NCI-H2107 (cell line): ENCODE data around the gene BACH1.
"Not testable (repeated sequence)": the region's sequence is repeated elsewhere in the genome, so short reads cannot be mapped to it uniquely, and the experiment has no call there.

Source experiments
- DNase-seq: peaks from one replicate; lab custom pipeline; 2025; lab: John Stamatoyannopoulos, UW

BACH1 gene

GRCh38 chr21:29346771-29347170 lies 48.0 kb downstream of the BACH1 start:
- DNase-seq, result no peak

DNA sequence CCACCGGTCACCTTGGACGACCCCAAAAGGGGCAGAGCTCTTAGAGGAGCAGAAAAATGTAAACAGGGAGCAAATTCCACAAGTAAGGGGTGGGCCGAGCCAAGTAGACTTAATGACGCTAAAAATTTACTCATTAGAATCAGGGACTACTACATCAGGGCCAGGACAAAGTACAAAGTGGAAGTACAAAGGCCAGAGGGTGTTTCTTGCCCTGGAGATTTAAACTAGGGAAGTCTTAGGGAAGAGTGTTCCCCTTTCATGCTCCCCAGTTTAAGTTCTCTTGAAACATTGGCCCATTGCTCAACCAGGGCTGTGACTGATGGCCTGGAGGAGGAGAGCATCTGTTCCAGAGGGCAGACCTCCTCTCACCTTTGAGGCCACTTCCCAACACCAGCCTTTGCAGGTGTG lies 48.6 kb downstream of the BACH1 start:
- no peak for DNase-seq

DNA sequence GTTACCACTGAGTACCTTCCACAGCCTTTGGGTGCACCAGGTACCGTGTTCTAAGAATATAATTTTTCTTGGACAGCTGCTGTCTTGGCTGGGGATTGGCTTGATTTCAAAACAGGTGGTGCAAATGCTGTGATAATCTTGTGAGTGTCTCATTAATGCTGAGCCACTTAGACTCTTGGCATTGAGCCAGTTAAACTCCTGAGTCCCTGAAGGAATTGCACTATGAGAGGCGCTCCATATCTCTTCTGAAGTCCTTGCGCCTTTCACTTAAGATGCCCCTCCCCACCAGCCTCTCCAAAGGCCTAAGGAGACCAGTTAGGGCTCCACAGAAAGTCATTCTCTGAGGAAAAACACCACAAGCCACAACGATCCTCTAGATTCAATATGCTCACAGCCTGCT lies 51.0 kb downstream of the BACH1 start:
- no peak for DNase-seq

DNA sequence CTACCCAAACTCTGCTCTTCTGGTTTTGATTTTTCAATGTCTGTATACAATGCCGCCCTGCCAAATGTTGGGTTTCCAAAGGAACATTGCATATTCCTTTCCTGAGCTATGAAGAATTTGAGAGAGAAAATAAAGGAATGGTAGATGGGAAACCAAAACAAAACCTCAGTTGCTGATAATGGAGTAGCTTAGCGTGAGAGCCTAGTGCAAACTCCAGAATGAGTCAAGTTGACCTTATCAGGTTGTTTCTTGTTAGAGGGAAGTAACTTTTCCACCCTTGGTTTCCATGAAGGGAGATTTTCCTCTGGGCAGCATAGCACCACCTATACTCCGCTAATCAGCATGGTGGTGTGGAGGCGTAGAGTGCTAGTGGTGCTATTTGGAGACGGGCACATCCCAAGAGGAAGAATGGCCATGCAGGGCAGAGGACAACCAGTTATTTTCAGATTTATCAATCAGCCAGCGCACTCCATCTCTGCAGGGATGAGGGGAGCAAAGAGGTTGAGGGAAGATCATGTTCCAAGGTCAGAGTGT lies 51.6 kb downstream of the BACH1 start:
- DNase-seq, result no peak

DNA sequence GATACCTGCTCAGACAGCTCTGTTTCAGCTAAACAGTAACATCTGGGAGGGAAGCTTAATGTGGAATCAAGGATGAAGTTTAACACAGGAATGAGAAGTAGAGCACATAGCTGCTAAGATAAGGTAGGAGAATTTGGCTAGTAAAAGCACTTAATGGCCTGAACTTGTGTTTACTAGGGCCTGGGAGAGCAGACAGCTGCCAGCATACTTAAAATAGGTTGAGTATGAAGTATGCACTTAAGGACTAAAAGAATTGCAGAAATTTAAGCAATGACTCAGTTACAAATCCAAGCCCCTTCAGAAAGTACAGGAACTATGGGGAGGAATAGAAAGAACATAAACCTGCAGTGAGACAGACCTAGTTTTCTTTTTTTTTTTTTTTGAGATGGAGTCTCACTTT lies 53.0 kb downstream of the BACH1 start:
- DNase-seq, result no peak

DNA sequence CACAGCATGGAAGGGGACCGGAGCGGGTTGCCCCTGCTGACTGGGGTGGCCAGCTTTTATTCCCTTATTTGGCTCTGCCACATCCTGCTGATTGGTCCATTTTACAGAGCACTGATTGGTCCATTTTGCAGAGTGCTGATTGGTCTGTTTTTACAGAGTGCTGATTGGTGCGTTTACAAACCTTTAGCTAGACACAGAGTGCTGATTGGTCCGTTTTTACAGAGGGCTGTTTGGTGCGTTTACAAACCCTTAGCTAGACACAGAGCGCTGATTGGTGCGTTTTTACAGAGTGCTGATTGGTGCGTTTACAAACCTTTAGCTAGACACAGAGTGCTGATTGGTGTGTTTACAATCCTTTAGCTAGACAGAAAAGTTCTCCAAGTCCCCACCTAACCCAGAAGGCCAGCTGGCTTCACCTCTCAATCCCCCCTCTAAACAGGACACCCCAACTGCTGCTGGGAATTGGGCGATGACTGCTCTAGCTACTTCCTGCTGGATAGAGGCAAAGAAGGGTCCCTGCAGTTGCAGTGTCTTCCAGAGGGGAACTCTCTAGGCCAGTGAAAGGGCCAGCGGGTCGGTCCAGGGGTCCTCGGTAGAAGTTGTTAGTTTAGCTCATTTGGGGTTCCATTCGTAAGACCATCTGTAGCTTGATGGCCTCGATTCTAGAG lies 56.5 kb downstream of the BACH1 start:
- not testable (repeated sequence) for DNase-seq

DNA sequence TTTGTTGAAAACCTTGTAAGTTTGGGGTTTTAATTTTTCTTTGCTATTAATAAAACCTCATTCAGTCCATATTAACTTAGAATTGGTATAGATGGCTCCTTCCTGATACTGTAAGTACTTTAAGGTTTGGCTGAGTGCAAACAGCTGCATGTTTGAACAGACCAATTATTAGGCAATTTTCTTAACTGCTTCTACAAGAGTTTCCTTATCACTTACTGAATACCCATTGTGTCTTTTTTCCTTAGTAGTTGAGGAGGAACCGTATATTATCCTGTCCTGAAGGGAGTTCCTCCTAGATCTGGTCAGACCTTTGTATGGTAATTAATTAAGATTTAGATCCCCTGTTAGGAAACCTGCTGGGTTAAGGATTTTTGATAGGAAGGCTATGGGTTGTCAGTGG lies 57.6 kb downstream of the BACH1 start:
- DNase-seq, result not testable (repeated sequence)

GRCh38 chr21:29356810-29357209 lies 58.1 kb downstream of the BACH1 start:
- DNase-seq, result not testable (repeated sequence)

DNA sequence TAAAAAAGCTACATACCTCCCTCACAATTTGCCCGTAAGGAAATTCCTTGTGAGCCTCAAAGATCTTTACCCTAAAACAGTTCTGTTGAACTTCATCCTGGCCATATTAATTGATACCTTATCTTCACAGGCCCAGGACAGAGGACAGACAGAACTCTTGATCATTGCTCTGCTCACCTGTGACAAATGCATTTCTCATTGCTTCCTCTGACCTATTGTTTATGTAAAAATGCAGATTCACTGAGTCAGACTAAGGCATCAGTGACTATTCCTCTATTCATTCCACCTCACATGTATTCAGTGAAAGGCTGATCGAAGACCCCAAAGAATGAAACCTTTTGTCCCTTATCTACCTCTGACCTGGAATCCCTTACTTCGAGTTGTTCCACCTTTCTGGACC lies 61.0 kb downstream of the BACH1 start:
- no peak for DNase-seq

- no peak for DNase-seq
Measured at GRCh38 chr21:29360799-29361765, 62.4 kb downstream of the BACH1 start.

DNA sequence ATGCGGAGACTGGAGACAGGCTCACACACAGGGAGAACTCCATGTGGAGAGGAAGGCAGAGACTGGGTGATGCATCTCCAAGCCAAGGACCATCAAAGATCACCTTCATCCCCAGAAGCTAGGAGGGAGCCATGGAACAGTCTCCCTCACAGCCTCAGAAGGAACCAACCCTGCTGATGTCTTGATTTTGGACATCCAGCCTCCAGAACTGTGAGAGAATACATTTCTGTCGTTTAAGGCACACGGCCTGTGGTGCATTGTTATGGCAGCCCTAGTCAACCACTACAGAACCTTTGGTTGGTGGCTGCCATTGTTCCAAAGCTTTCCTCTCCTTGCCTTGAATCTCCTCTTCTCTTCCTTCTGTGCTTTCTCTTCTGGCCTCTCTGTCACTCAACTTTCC lies 64.0 kb downstream of the BACH1 start:
- DNase-seq, result no peak

- no peak for DNase-seq
Measured at GRCh38 chr21:29365661-29366265, 67.0 kb downstream of the BACH1 start.

- DNase-seq, result no peak
Measured at GRCh38 chr21:29366532-29366931, 67.8 kb downstream of the BACH1 start.

- no peak for DNase-seq
Measured at GRCh38 chr21:29367335-29367734, 68.6 kb downstream of the BACH1 start.

GRCh38 chr21:29368906-29369305 lies 70.2 kb downstream of the BACH1 start:
- DNase-seq, result no peak

GRCh38 chr21:29371464-29371863 lies 72.7 kb downstream of the BACH1 start:
- DNase-seq, result no peak

DNA sequence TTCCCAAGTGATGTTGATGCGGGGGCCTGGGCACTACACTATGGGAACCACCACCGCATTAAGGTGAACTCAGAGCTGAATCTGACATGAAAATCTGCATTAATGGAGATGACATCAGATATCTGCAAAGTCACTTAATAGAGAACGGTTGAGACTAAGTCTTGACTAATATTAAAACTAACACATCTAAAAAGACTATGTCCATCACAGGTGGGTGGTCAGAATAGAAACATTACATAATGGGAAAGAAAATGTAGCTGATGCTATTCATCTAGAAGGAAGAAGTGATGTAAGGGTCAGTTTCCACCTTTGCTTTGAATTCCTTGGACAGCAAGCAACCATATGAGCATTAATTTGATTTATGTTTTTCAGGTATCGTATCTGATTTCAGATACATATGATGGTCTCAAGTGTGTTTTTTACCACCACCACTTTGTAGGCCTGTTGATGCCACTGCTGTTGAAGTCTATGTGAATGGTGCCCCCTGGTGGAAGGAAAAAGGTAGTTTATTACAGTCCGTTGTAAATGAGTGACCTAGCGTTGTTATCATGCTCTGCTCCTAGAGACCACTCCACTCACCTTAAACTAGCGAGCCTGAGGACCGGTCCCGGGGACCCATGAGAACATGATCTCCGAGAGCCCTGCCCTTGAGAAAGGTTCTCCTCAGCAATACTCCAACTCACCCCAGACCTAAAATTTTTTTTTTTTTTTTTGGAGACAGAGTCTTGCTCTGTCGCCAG lies 73.5 kb downstream of the BACH1 start:
- peak; percentile 69 for DNase-seq

DNA sequence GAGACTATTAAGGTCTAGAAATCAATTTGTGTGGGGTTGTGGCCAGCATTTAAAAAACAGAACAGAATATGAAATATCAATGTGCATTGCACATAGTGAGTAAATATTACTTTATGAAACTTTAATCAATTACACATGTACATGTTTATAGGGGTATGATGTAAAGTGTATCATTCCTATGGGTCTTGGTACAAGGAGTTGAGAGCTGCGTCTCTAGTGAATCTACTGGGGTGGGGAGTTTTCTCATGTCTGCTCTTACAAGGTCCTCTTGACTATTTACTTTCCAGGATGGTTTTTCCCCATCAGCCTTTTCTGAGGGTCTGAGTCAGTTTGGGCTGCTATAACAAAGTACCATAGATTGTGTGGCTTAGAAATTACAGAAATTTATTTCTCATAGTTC lies 75.8 kb downstream of the BACH1 start:
- DNase-seq, result no peak

GRCh38 chr21:29376556-29376955 lies 77.8 kb downstream of the BACH1 start:
- DNase-seq, result no peak

DNA sequence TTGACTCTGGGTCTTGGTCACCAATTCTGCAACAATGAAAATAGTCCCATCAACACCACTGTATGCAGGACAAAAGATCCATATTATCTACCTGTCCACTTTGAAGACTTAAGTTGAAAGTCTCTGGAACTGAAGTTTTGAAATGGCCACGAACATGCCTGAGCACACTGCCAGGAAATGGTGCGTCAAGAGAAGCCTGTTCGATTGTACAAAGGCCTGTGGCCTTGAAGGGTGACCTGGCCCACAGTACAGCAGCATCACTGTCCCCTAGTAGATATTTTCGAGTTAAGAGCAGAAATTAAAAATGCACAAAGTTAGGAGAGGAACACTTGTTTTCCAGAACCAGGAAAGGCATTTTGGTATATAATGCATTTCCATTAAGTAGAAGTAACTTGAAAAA lies 78.5 kb downstream of the BACH1 start:
- DNase-seq, result no peak

GRCh38 chr21:29378832-29379231 lies 80.1 kb downstream of the BACH1 start:
- DNase-seq, result no peak

DNA sequence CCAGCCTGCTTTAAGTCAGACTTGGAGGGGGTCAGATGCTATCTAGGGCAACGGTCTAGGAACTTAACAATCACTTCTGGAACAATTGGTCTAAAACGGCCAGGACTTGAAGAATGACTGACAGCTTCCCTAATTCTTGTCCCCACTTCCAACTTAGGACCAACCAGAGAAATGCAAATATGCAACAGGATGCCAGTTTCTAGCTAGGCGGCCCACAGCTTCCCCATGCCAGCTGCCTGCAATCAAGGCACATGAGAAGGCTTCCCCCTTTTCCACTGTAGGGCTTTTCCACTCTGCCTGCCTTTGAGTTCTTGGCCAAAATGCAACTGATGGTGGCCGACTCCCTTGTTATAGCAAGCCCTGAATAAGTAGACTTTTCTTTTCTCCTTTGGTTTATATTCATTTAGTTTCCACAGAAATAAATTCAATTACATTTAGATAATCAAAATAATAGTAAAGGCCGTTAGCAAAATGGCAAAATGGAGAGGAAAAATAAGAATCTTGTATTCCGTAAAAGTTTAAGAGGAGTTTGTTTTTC lies 80.9 kb downstream of the BACH1 start:
- no peak for DNase-seq
